Measurements from ENCODE around the gene CRYBA4. TPM values are rescaled to one million over a fixed set of nuclear protein-coding genes. Genes with fewer than 3 reads are reported as not detected.

Gene CRYBA4
- total and polyA plus RNA-seq, 10 of the 15 experiments (the other 5 are each of a cell fraction or from before 2014, with no cell fraction given): 0.12 to 0.17 TPM; not detected in 8

DNA sequence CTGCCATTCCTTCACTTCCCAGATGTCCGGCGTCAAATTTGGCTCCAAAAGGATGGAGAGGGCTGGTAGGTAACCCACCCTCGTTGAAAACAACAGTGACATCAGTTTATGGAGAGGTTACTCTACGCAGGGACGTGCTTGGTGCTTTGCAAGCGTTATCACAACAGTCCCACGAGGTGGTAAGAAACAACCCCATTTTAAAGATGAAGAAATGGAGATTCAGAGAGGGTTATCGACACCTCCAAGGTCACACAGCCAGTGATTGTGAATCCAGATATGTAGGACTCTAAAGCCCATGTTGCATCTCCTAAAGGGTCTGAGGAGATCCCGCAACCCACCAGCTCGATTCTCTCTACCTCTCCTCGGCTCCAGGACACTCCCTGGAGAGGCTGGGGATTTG is 36.4 kb downstream of the CRYBA4 start:
- H3K79me2 ChIP-seq (ENCODE audit: control insufficient read depth, insufficient read depth, low read length): no peaks in the 10 kb centered on the region
- peaks cover under 1 to 4% of the 10 kb centered on the region in 2 experiments; a peak in 2 of 4 replicates for H3K27me3 ChIP-seq (replicated peaks in 1 of 2; ENCODE audit: control insufficient read depth in 2 of 2, insufficient read depth in 2 of 2, low read length in 1 of 2)
- ChIA-PET SMC1A (ENCODE audit: uncharacterized antibody, unreplicated experiment) (no interaction called here), POLR2A (no interaction called here), RAD21 (ENCODE audit: unreplicated experiment) (no interaction called here), CTCF (no interaction called here)
- BruUV-seq (replicated peaks): no TSS peak
- DNase-seq (ENCODE audit: low read depth, low spot score): no peak
- peak overlapping the region; percentile 19; the same call in 1 of the 2 replicates for H3K9ac ChIP-seq (ENCODE audit: control insufficient read depth, insufficient read depth, low read length)
- peaks cover 14% of the 10 kb centered on the region for H3K4me1 ChIP-seq (ENCODE audit: control insufficient read depth, insufficient read depth, low read length)
- FAIRE-seq: no peak
- peak overlapping the region; percentile 77 for H3K4me3 ChIP-seq
- no peaks in the 10 kb centered on the region for H4K20me1 ChIP-seq (ENCODE audit: control insufficient read depth, insufficient read depth)
- H3K27ac ChIP-seq (ENCODE audit: control insufficient read depth, insufficient read depth): no peak overlapping the region
- TF ChIP-seq RUNX3 (IDR thresholded peaks at IDR 0.05; ENCODE audit: low read length) (0 out of 2 replicates have a peak, but pooled peaks have one; percentile 3), MTA2 (IDR thresholded peaks at IDR 0.05; ENCODE audit: low read depth) (no peak)
- in situ Hi-C loops (cut with MboI) (no loop called here), intact Hi-C loops (cut with micrococcal nuclease; ENCODE audit: unreplicated experiment) (no loop called here)
- no peak overlapping the region for H2AFZ ChIP-seq (ENCODE audit: control insufficient read depth, low read depth, low read length)
- H3K36me3 ChIP-seq (ENCODE audit: control insufficient read depth in 2 of 2, insufficient read depth in 2 of 2, low read length in 1 of 2): no peaks in the 10 kb centered on the region
- H3K9me3 ChIP-seq (replicated peaks; ENCODE audit: control insufficient read depth, insufficient read depth, low read length): no peaks in the 10 kb centered on the region
- ATAC-seq: peak; percentile 32
- H3K4me2 ChIP-seq (ENCODE audit: control insufficient read depth, insufficient read depth): peak overlapping the region; percentile 97
- WGBS (ENCODE audit: insufficient coverage, insufficient replicate concordance, low lambda C conversion rate, missing lambda C conversion rate): 8% methylated on average over 11 of the region's 11 CpGs

- ChIA-PET POLR2A (no interaction called here), CTCF (no interaction called here), RAD21 (ENCODE audit: unreplicated experiment) (no interaction called here), SMC1A (ENCODE audit: uncharacterized antibody, unreplicated experiment) (no interaction called here)
- Histone ChIP-seq H3K36me3 (ENCODE audit: control insufficient read depth in 2 of 2, insufficient read depth in 2 of 2, low read length in 1 of 2) (no peaks in the 10 kb centered on the region), H3K4me1 (ENCODE audit: control insufficient read depth, insufficient read depth, low read length) (peaks cover 18% of the 10 kb centered on the region), H3K27ac (ENCODE audit: control insufficient read depth, insufficient read depth) (no peak overlapping the region), H4K20me1 (ENCODE audit: control insufficient read depth, insufficient read depth) (no peaks in the 10 kb centered on the region), H3K27me3 (replicated peaks in 1 of 2; ENCODE audit: control insufficient read depth in 2 of 2, insufficient read depth in 2 of 2, low read length in 1 of 2) (0 out of 4 replicates have a peak, but pooled peaks cover 0 to 4% of the 10 kb centered on the region in 2 experiments), H2AFZ (ENCODE audit: control insufficient read depth, low read depth, low read length) (peak overlapping the region; percentile 75), H3K4me3 (peak overlapping the region; percentile 77), H3K79me2 (ENCODE audit: control insufficient read depth, insufficient read depth, low read length) (no peaks in the 10 kb centered on the region), H3K9me3 (replicated peaks; ENCODE audit: control insufficient read depth, insufficient read depth, low read length) (no peaks in the 10 kb centered on the region), H3K9ac (ENCODE audit: control insufficient read depth, insufficient read depth, low read length) (peak overlapping the region; percentile 19; the same call in 1 of the 2 replicates), H3K4me2 (ENCODE audit: control insufficient read depth, insufficient read depth) (peak overlapping the region; percentile 97)
- intact Hi-C loops (cut with micrococcal nuclease; ENCODE audit: unreplicated experiment) (no loop called here), in situ Hi-C loops (cut with MboI) (no loop called here)
- BruUV-seq (replicated peaks): no TSS peak
- ATAC-seq: peak; percentile 88
- WGBS (ENCODE audit: insufficient coverage, insufficient replicate concordance, low lambda C conversion rate, missing lambda C conversion rate): under 1% methylated on average over 27 of the region's 27 CpGs
- peak; percentile 75 for FAIRE-seq
- DNase-seq (ENCODE audit: low read depth, low spot score): no peak
- TF ChIP-seq SREBF2 (IDR thresholded peaks at IDR 0.05; ENCODE audit: low read length) (no peak), HDAC2 (IDR thresholded peaks at IDR 0.05) (no peak), TAF1 (IDR thresholded peaks at IDR 0.05; ENCODE audit: borderline replicate concordance, low read depth, low read length) (no peak), PAX5 (IDR thresholded peaks at IDR 0.05; ENCODE audit: borderline replicate concordance, low read depth, low read length) (no peak; the same call in 1 of the 2 replicates), ZBED1 (IDR thresholded peaks at IDR 0.05; ENCODE audit: borderline replicate concordance) (no peak), MXI1 (IDR thresholded peaks at IDR 0.05; ENCODE audit: low read depth, low read length) (0 out of 2 replicates have a peak, but pooled peaks have one; percentile 39), HCFC1 (IDR thresholded peaks at IDR 0.05; ENCODE audit: low read length) (no peak), IRF3 (IDR thresholded peaks at IDR 0.05) (no peak), IRF5 (IDR thresholded peaks at IDR 0.05; ENCODE audit: borderline replicate concordance) (no peak), ZNF274 (IDR thresholded peaks at IDR 0.05; ENCODE audit: insufficient read depth, insufficient read length) (no peak), EED (IDR thresholded peaks at IDR 0.05; ENCODE audit: low read depth) (peak; percentile 75), POLR2A (IDR thresholded peaks at IDR 0.05; ENCODE audit: low read depth, low read length) (no peak; the same call in 1 of the 2 replicates)
- TF ChIP-seq, protein P1, sequence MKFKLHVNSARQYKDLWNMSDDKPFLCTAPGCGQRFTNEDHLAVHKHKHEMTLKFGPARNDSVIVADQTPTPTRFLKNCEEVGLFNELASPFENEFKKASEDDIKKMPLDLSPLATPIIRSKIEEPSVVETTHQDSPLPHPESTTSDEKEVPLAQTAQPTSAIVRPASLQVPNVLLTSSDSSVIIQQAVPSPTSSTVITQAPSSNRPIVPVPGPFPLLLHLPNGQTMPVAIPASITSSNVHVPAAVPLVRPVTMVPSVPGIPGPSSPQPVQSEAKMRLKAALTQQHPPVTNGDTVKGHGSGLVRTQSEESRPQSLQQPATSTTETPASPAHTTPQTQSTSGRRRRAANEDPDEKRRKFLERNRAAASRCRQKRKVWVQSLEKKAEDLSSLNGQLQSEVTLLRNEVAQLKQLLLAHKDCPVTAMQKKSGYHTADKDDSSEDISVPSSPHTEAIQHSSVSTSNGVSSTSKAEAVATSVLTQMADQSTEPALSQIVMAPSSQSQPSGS (IDR thresholded peaks at IDR 0.05; ENCODE audit: low read length): no peak
Measured at GRCh38 chr22:26658671-26659478, 37.1 kb downstream of the CRYBA4 start.
